GM12878 (cell line): ENCODE data around the gene LYZL1.

ENCODE experiments used
- JUND ChIP-seq: IDR thresholded peaks from 2 replicates; pipeline ENCODE4 v1.6.1; 2012; ENCODE audit warnings: low read depth, mild to moderate bottlenecking, low read length, improper control_type of control experiment, moderate library complexity
- PAX8 ChIP-seq: fragments of 450-650 bp; IDR thresholded peaks from 2 replicates; pipeline ENCODE4 v1.6.1; 2017; ENCODE audit warnings: mild to moderate bottlenecking, moderate library complexity
- POLR2A ChIP-seq: IDR thresholded peaks from 2 replicates; pipeline ENCODE4 v1.6.1; 2011; ENCODE audit warnings: low read depth, mild to moderate bottlenecking, low read length
- USF2 ChIP-seq: IDR thresholded peaks from 2 replicates; pipeline ENCODE4 v1.6.1; 2011; ENCODE audit warnings: low read depth, low read length, improper control_type of control experiment, borderline replicate concordance
- TF ChIP-seq, protein P1 (sequence below), 3 experiments: IDR thresholded peaks in 2 of 3; conservative IDR thresholded peaks in 1 of 3; 2 replicates each; pipeline ENCODE4 v1.5.1; 2011; ENCODE audit warnings: low read depth in 3 of 3, low read length in 3 of 3, mild to moderate bottlenecking in 3 of 3, control low read depth in 2 of 3, moderate library complexity in 2 of 3, inconsistent platforms in 1 of 3, mixed read lengths in 1 of 3; ENCODE audit not compliant: control insufficient read depth in 2 of 3, insufficient read depth in 1 of 3; ENCODE audit errors: extremely low read depth in 1 of 3

GRCh38 chr10:29254123-29255046 is 34.5 kb upstream of the LYZL1 start:
- TF ChIP-seq, protein P1, sequence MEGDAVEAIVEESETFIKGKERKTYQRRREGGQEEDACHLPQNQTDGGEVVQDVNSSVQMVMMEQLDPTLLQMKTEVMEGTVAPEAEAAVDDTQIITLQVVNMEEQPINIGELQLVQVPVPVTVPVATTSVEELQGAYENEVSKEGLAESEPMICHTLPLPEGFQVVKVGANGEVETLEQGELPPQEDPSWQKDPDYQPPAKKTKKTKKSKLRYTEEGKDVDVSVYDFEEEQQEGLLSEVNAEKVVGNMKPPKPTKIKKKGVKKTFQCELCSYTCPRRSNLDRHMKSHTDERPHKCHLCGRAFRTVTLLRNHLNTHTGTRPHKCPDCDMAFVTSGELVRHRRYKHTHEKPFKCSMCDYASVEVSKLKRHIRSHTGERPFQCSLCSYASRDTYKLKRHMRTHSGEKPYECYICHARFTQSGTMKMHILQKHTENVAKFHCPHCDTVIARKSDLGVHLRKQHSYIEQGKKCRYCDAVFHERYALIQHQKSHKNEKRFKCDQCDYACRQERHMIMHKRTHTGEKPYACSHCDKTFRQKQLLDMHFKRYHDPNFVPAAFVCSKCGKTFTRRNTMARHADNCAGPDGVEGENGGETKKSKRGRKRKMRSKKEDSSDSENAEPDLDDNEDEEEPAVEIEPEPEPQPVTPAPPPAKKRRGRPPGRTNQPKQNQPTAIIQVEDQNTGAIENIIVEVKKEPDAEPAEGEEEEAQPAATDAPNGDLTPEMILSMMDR (IDR thresholded peaks at IDR 0.05 in 2 of 3, conservative IDR thresholded peaks at IDR 0.05 in 1 of 3; ENCODE audit: control insufficient read depth in 2 of 3, extremely low read depth in 1 of 3, insufficient read depth in 1 of 3, low read depth in 3 of 3, low read length in 3 of 3) = no peak
- TF ChIP-seq JUND = no peak
- no peak for TF ChIP-seq USF2
- no peak for TF ChIP-seq PAX8
- no peak for TF ChIP-seq POLR2A
